Measurements from ENCODE around the gene TMEM214.
"Not testable (repeated sequence)": the region's sequence is repeated elsewhere in the genome, so short reads cannot be mapped to it uniquely, and the experiment has no call there.

TMEM214 gene

GRCh38 chr2:27071277-27071989, 38.7 kb downstream of the TMEM214 start, which contains the start of gene OST4:
Gene OST4 (minus strand): TSS chr2:27071654.
- peak; percentile 73 for DNase-seq

DNA sequence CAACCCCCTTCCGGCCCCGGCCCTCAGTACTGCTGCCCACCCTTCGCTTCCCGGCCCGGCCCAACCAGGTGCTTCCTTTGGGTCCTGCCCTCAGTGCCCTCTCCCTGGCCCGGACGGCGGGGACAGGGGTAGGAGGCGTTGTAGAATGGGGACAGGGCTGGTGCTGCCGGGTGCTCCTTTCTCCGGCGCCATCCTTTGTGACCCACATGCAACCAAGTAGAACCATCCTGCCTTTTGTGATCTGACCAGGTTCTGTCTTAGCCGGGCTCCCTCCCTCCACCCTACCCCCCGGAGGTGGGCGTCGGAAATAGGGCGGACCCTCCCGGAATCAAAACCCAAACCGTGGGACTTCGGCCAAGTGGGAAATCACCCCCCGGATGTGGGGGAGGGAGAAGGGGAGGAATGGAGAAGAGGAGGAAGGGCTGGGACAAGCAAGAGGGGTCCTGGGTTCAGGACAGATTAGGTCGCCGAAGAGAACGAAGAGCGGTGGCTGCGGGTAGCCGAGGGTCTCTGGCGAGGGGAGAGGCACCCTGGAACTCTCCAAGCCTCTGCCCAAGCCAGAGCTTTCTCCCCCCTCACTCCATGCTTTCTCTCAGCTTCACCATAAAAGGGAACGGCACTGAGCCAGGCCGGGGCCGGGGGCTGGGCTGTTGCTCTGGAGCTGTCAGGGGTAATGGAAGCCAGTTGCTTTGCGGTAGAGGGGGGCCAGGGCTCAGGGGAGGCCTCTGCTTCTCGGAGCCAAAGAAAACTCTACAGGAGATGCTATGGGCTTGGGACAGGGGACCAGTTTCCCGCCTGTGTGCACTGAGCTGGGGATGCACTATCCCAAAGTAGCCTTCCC, 39.4 kb downstream of the TMEM214 start:
- DNase-seq = no peak

DNA sequence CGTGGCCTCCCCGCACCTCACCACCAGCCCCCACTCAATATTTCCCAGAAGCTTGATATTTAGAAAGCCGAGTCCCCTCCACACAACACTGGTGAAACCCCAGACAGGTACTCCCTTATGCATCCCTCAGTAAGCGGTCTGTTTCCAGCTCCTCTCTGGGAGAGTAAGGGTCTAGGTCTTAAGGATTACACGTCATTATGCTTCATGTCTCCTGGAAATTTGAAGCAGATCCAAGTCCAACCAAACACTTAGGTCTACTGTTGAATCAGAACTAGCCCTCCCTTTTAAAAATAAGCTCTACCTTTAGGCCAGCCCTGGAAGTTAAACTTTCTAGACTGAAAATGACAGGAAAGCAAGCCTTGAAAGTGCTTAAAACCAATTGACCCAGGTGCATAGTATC, 40.2 kb downstream of the TMEM214 start:
- no peak for DNase-seq

DNA sequence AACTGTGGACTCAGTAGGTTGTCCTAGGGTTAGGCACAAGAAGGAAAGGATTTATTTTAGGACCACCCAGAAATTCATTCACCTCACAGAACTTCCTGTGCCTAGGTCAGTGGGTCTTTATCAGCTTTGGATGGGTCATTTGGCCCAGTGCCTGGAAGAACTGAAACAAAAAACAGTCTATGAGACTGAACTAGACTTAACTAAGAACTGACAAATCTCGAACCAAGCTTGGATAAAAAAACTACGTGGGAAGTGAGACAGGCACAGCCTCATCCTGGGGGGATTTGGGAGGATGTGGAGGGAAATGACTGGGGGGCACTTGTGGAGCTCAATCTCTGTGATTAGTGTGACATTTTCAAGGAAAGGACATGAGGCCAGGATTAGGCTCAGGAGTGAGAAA, 41.0 kb downstream of the TMEM214 start:
- DNase-seq = no peak

DNA sequence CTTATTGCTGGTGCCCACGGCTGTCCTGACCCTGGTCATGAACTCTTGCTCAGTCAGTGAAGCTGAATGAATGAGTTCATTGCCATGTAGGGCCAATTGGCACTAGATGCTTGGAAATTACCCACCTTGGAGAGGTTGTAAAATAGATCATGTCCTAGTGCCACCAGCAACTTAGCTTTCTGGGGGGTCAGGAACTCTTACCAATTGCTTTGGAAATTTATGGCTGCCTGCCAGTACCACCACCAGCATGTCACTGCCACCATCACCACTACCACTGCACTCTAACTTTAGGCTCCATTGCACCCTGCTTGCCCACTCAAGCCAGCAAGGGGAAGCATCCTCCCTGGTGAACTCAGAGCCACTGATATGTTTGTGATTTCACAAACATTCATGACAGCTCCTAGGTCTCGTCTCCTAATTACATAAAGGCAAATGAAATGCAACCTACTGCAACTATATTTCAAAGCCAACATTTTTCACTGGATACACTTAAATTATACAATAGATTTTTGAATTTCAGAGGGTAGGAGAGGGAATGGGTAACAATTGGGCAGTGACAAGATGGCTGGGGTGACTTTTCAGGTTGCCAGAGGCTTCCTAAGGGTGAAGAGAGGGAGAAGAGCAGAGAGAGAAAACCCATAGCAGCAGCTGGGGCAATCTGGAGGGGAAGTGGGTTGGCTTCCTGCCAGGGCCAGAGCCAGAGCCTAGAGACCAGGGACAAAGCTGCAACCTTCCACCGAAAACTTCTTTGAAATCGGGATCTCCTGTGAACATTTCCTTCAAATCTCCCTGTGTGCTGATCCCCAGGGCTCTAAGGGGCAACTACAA, 42.2 kb downstream of the TMEM214 start:
- DNase-seq = peak; percentile 46

DNA sequence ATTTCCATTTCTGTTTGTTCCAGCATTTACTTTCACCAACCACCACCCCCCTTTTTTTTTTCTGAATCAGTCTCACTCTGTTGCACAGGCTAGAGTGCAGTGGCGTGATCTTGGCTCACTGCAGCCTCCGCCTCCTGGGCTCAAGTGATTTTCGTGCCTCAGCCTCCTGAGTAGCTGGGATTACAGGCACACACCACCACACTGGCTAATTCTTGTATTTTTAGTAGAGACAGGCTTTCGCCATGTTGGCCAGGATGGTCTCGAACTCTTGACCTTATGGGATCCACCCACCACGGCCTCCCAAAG, 42.8 kb downstream of the TMEM214 start:
- DNase-seq = not testable (repeated sequence)

- no peak for DNase-seq
Observed at GRCh38 chr2:27076323-27076722, 43.6 kb downstream of the TMEM214 start.

DNA sequence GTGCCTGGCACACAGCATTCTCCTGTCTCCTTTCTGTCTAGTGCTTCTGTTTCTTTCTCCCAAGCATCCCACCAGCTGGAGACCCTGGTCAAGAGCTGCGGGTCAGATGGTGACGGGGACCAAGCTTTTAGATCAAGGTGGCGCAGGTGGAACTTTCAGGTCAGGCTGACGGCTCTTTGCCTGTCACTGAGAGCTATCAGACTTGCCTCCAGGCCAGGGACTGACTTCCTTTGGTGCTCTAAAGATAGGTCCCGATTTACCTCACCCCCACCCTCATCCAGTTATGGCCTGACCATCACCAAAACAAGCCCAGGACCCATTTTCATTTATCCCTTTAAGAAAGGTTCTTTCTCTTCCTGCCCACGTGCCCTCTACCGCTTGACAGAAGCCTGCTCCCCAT, 44.5 kb downstream of the TMEM214 start:
- no peak for DNase-seq

DNA sequence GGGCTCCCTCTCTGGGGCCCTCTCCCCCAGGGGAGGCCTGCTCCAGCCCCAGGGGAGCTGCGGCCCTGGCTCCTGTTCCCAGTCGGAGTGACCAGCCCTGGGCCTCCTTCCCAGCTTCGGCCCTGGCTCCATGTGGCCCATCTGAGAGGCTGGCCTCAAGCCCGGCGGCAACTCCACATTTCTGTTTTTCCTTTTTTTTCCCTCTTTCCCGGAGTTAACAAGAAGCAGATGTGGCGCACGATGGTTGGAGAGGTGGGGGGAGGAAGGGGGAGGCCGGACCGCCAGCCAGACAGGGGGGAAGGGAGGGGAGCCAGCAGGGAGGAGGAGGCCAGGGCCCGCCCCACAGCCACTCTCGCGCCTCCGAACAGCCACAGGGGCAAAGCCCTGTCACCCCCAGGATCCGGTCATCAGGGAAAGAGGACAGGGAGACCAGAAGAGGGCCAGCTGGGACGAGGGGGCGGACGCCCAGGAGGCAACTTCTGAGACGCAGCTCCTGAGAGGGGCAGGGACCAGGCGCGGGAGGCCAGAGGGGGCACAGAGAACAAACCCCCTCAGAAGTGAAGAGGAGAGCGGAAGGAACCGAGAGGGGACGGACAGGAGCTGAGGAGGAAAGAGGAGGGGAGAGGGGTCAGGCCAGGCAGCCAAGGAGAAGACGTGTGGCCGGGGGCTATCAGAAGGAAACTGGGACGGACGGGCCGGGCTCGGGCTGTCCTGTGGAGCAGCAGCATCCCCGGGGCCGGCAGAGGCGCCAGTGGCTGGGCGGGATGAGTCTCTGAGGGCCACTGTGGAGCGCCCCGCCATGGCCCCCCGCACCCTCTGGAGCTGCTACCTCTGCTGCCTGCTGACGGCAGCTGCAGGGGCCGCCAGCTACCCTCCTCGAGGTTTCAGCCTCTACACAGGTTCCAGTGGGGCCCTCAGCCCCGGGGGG, 45.8 kb downstream of the TMEM214 start, which contains the start of gene EMILIN1:
EMILIN1 (plus strand) TSS at position 349 of the 928 bp plus-strand sequence; CDS start at position 800, 451 bp downstream.
- no peak for DNase-seq

- no peak for DNase-seq
Observed at GRCh38 chr2:27079233-27080139, 46.7 kb downstream of the TMEM214 start.

DNA sequence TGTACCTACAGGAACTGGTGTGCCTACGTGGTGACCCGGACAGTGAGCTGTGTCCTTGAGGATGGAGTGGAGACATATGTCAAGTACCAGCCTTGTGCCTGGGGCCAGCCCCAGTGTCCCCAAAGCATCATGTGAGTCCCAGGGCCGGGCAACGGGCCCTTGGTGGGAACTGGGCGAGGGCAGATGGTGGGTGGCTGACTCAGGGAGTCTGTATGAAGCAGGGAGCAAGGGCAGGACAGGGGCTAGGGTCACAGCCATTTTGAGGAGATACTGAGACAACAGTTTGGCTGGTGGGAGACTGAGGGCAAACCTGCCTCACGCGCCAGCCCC, 47.3 kb downstream of the TMEM214 start:
- DNase-seq = no peak

DNA sequence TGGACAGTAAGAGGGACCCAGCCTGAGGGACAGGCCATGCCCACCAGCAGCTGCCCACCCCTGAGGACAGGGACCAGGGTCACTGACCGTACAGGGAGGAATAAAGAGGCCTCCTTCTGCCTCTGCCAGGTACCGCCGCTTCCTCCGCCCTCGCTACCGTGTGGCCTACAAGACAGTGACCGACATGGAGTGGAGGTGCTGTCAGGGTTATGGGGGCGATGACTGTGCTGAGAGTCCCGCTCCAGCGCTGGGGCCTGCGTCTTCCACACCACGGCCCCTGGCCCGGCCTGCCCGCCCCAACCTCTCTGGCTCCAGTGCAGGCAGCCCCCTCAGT, 47.8 kb downstream of the TMEM214 start:
- DNase-seq = no peak

GRCh38 chr2:27081984-27082772, 49.4 kb downstream of the TMEM214 start:
- no peak for DNase-seq

GRCh38 chr2:27082773-27083409, 50.1 kb downstream of the TMEM214 start:
- DNase-seq = no peak

DNA sequence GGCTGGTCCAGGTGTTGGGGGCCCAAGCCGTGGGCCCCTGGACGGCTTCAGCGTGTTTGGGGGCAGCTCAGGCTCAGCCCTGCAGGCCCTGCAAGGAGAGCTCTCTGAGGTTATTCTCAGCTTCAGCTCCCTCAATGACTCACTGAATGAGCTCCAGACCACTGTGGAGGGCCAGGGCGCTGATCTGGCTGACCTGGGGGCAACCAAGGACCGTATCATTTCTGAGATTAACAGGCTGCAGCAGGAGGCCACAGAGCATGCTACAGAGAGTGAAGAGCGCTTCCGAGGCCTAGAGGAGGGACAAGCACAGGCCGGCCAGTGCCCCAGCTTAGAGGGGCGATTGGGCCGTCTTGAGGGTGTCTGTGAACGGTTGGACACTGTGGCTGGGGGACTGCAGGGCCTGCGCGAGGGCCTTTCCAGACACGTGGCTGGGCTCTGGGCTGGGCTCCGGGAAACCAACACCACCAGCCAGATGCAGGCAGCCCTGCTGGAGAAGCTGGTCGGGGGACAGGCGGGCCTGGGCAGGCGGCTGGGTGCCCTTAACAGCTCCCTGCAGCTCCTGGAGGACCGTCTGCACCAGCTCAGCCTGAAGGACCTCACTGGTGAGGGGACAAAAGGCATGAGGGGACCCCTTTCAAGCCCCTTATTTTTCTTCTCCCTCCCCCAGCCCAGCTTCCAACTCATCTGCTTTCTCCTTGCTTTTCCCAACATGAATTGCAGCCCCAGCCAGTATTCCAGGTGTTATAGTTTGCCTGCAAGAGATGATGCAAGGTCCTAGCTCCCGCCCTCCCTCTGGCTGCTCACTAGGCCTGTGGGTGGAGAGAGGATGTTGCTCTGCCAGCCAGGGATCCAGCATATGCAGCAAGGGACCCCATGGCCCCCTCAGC, 50.9 kb downstream of the TMEM214 start:
- DNase-seq = no peak

- no peak for DNase-seq
Observed at GRCh38 chr2:27084297-27085061, 51.7 kb downstream of the TMEM214 start.

GRCh38 chr2:27085062-27085672, 52.4 kb downstream of the TMEM214 start:
- DNase-seq = no peak

GRCh38 chr2:27085673-27086089, 52.9 kb downstream of the TMEM214 start:
- DNase-seq = no peak

All from KG1 (cell line).